IMR-90 (cell line): Measurements from ENCODE around the gene SLC38A4. TPM values are rescaled to one million over a fixed set of nuclear protein-coding genes. Genes with fewer than 3 reads are reported as not detected.

Experiments used
- ATAC-seq: fragments of 200-7000 bp; cut with Tn5 transposase; 2 replicates; pipeline ENCODE4 v1.9.1; 2020; ENCODE audit warnings: low read depth, mild to moderate bottlenecking, moderate library complexity
- BruUV-seq: library from RNA; stranded (reverse); fragments of 400-500 nt; replicated peaks from 2 replicates; lab custom pipeline; 2021; lab: Mats Ljungman, UMichigan
- CTCF ChIA-PET: fragments of 300-600 bp; formaldehyde crosslinking; extraction: SDS; loops from one replicate; lab custom pipeline; 2021; ENCODE audit warnings: antibody characterized with exemption; lab: Yijun Ruan, JAX
- POLR2A ChIA-PET: fragments of 300-600 bp; sonication (Branson Sonifier 250); formaldehyde crosslinking; loops from one replicate; lab custom pipeline; 2022; ENCODE audit warnings: antibody characterized with exemption; ENCODE audit not compliant: unreplicated experiment; lab: Charles Lee
- DNase-seq: peaks from one replicate; pipeline ENCODE4 v3.0.0; 2013
- H2AFZ ChIP-seq: replicated peaks from 2 replicates; pipeline ENCODE3; 2013; ENCODE audit warnings: low read length, mild to moderate bottlenecking; ENCODE audit not compliant: poor library complexity
- H2AK5ac ChIP-seq: 2 replicates; pipeline ENCODE4 v1.6.1; 2013; ENCODE audit warnings: low read depth, low read length, inconsistent platforms
- H2AK9ac ChIP-seq: replicated peaks from 2 replicates; pipeline ENCODE3; 2013; ENCODE audit warnings: mild to moderate bottlenecking, low read depth, low read length, moderate library complexity; ENCODE audit not compliant: poor library complexity
- H2BK120ac ChIP-seq: 2 replicates; pipeline ENCODE4 v1.6.1; 2013; ENCODE audit warnings: low read depth, low read length, inconsistent platforms
- H2BK15ac ChIP-seq: 3 replicates; pipeline ENCODE4 v1.6.1; 2013; ENCODE audit warnings: low read depth, low read length, inconsistent platforms
- H2BK20ac ChIP-seq: 2 replicates; pipeline ENCODE4 v1.6.1; 2013; ENCODE audit warnings: low read depth, mild to moderate bottlenecking, inconsistent platforms, low read length, moderate library complexity
- H2BK5ac ChIP-seq: 2 replicates; pipeline ENCODE4 v1.6.1; 2013; ENCODE audit warnings: mild to moderate bottlenecking, low read depth, low read length, inconsistent platforms; ENCODE audit not compliant: poor library complexity, severe bottlenecking
- H3K14ac ChIP-seq: replicated peaks from 2 replicates; pipeline ENCODE4 v1.6.1; 2013; ENCODE audit warnings: low read depth, low read length, inconsistent platforms
- H3K18ac ChIP-seq: 2 replicates; pipeline ENCODE4 v1.6.1; 2013; ENCODE audit warnings: low read depth, low read length, control low read depth
- H3K23ac ChIP-seq: 2 replicates; pipeline ENCODE4 v1.6.1; 2013; ENCODE audit warnings: low read depth, low read length, inconsistent platforms
- H3K27ac ChIP-seq: 2 replicates; pipeline ENCODE4 v1.5.1; 2013; ENCODE audit warnings: mild to moderate bottlenecking, control low read depth, low read length; ENCODE audit not compliant: insufficient read depth
- H3K27me3 ChIP-seq: 2 replicates; pipeline ENCODE4 v1.6.1; 2013; ENCODE audit warnings: low read length; ENCODE audit not compliant: control insufficient read depth, insufficient read depth
- H3K36me3 ChIP-seq: 2 replicates; pipeline ENCODE4 v1.6.1; 2013; ENCODE audit warnings: low read length, mixed read lengths; ENCODE audit not compliant: control insufficient read depth, insufficient read depth
- H3K4ac ChIP-seq: 2 replicates; pipeline ENCODE4 v1.6.1; 2013; ENCODE audit warnings: low read depth, low read length, inconsistent platforms
- H3K4me1 ChIP-seq: 2 replicates; pipeline ENCODE4 v1.6.1; 2013; ENCODE audit warnings: low read length, mixed read lengths; ENCODE audit not compliant: control insufficient read depth, insufficient read depth
- H3K4me2 ChIP-seq: 2 replicates; pipeline ENCODE4 v1.6.1; 2013; ENCODE audit warnings: low read depth, mild to moderate bottlenecking, control low read depth, low read length, moderate library complexity
- H3K4me3 ChIP-seq: 2 replicates; pipeline ENCODE4 v1.5.1; 2013; ENCODE audit warnings: low read depth, mild to moderate bottlenecking, control low read depth, low read length, moderate library complexity; ENCODE audit not compliant: insufficient read depth
- H3K56ac ChIP-seq: 2 replicates; pipeline ENCODE4 v1.6.1; 2013; ENCODE audit warnings: low read length, inconsistent platforms; ENCODE audit not compliant: insufficient read depth; ENCODE audit errors: extremely low read depth
- H3K79me1 ChIP-seq, 2 experiments: 2 replicates each; pipeline ENCODE4 v1.6.1; 2013; ENCODE audit warnings: low read length in 2 of 2, inconsistent platforms in 1 of 2, low read depth in 1 of 2
- H3K9ac ChIP-seq: 2 replicates; pipeline ENCODE4 v1.6.1; 2013; ENCODE audit warnings: low read depth, low read length, control low read depth
- H3K9me1 ChIP-seq: 2 replicates; pipeline ENCODE4 v1.6.1; 2013; ENCODE audit warnings: low read length, inconsistent platforms; ENCODE audit not compliant: insufficient read depth
- H3K9me3 ChIP-seq: 2 replicates; pipeline ENCODE4 v1.6.1; 2013; ENCODE audit warnings: low read length; ENCODE audit not compliant: control insufficient read depth, insufficient read depth
- H4K20me1 ChIP-seq: 2 replicates; pipeline ENCODE4 v1.6.1; 2013; ENCODE audit warnings: low read length, inconsistent platforms; ENCODE audit not compliant: insufficient read depth
- H4K5ac ChIP-seq: 2 replicates; pipeline ENCODE4 v1.6.1; 2013; ENCODE audit warnings: mild to moderate bottlenecking, low read depth, low read length, control low read depth
- H4K8ac ChIP-seq, 2 experiments: 2 replicates each; pipeline ENCODE4 v1.6.1; 2013; ENCODE audit warnings: low read depth in 2 of 2, low read length in 2 of 2, control low read depth in 1 of 2, inconsistent platforms in 1 of 2
- H4K91ac ChIP-seq: 2 replicates; pipeline ENCODE4 v1.6.1; 2013; ENCODE audit warnings: low read depth, low read length, inconsistent platforms; ENCODE audit not compliant: insufficient read depth
- BHLHE40 ChIP-seq: fragments of 150-350 bp; IDR thresholded peaks from 2 replicates; pipeline ENCODE4 v1.6.1; 2016; ENCODE audit warnings: mild to moderate bottlenecking, low read depth, low read length
- CEBPB ChIP-seq: IDR thresholded peaks from 2 replicates; pipeline ENCODE4 v1.6.1; 2012; ENCODE audit warnings: low read depth, low read length, improper control_type of control experiment
- CHD1 ChIP-seq: IDR thresholded peaks from 2 replicates; pipeline ENCODE4 v1.6.1; 2012; ENCODE audit warnings: low read depth, low read length, improper control_type of control experiment
- FOS ChIP-seq: fragments of 150-350 bp; IDR thresholded peaks from 2 replicates; pipeline ENCODE4 v1.6.1; 2016; ENCODE audit warnings: low read depth, low read length
- MAFK ChIP-seq: IDR thresholded peaks from 2 replicates; pipeline ENCODE4 v1.6.1; 2012; ENCODE audit warnings: low read depth, low read length, improper control_type of control experiment
- MAZ ChIP-seq: IDR thresholded peaks from 2 replicates; pipeline ENCODE4 v1.6.1; 2012; ENCODE audit warnings: low read depth, mild to moderate bottlenecking, low read length, improper control_type of control experiment, moderate library complexity, borderline replicate concordance
- MXI1 ChIP-seq: IDR thresholded peaks from 2 replicates; pipeline ENCODE4 v1.6.1; 2012; ENCODE audit warnings: low read depth, mild to moderate bottlenecking, low read length, moderate library complexity, borderline replicate concordance
- NFE2L2 ChIP-seq: fragments of 150-350 bp; IDR thresholded peaks from 2 replicates; pipeline ENCODE4 v1.6.1; 2016; ENCODE audit warnings: low read depth, mild to moderate bottlenecking, low read length
- POLR2A ChIP-seq: IDR thresholded peaks from 2 replicates; pipeline ENCODE4 v1.6.1; 2012; ENCODE audit warnings: mild to moderate bottlenecking, low read depth, low read length
- RAD21 ChIP-seq: IDR thresholded peaks from 2 replicates; pipeline ENCODE4 v1.6.1; 2012; ENCODE audit warnings: low read length, improper control_type of control experiment
- RCOR1 ChIP-seq: IDR thresholded peaks from 2 replicates; pipeline ENCODE4 v1.6.1; 2012; ENCODE audit warnings: mild to moderate bottlenecking, low read length, improper control_type of control experiment; ENCODE audit not compliant: insufficient replicate concordance
- RFX5 ChIP-seq: IDR thresholded peaks from 2 replicates; pipeline ENCODE4 v1.8.0; 2012; ENCODE audit warnings: low read depth, mild to moderate bottlenecking, low read length, moderate library complexity
- SMC3 ChIP-seq: fragments of 150-350 bp; IDR thresholded peaks from 2 replicates; pipeline ENCODE4 v1.6.1; 2016; ENCODE audit warnings: low read depth, mild to moderate bottlenecking, antibody characterized with exemption, low read length, moderate library complexity
- WGBS, 2 experiments: methylation state at CpG; one replicate each; pipeline versions ENCODE4 v1.1.5 to v1.1.7; 2013; ENCODE audit warnings: missing lambda C conversion rate in 2 of 2; ENCODE audit not compliant: insufficient read length in 1 of 2; ENCODE audit errors: extremely low coverage in 2 of 2; 5-methylcytosine and 5-hydroxymethylcytosine counted together
- dilution Hi-C: fragments of 300-500 bp; cut with HindIII; formaldehyde crosslinking; loops from one replicate; pipeline ENCODE4 v1.14.3; 2018; ENCODE audit warnings: low sequenced_read_pairs; ENCODE audit not compliant: unreplicated experiment
- in situ Hi-C: fragments of 300-500 bp; cut with MboI; formaldehyde crosslinking; loops from 3 replicates; pipeline ENCODE4 v1.14.3; 2019; ENCODE audit warnings: low sequenced_read_pairs, inconsistent platforms, mixed read lengths
- intact Hi-C: fragments of 100-400 bp; cut with micrococcal nuclease; formaldehyde crosslinking; loops from 2 replicates; pipeline ENCODE4 v1.10.0; 2022
- polyA plus RNA-seq, 3 experiments: library from polyadenylated mRNA; depleted of rRNA; stranded (reverse); fragments of >200 nt; gene quantifications; 2 replicates each; pipeline ENCODE4 v1.2.3, GENCODE V29; 2012; ENCODE audit warnings: low replicate concordance in 1 of 3
- total RNA-seq: library from RNA; depleted of rRNA; stranded (reverse); fragments of >200 nt; gene quantifications from 2 replicates; pipeline ENCODE4 v1.2.3, GENCODE V29; 2012
- TF ChIP-seq, protein P1 (sequence below): fragments of 150-350 bp; IDR thresholded peaks from 2 replicates; pipeline ENCODE4 v1.6.1; 2017; ENCODE audit warnings: mild to moderate bottlenecking, antibody characterized with exemption, low read length, low read depth
- TF ChIP-seq, protein P2 (sequence below): conservative IDR thresholded peaks from 2 replicates; pipeline ENCODE4 v1.5.1; 2012; ENCODE audit warnings: mild to moderate bottlenecking, low read depth, low read length, improper control_type of control experiment
- TF ChIP-seq, protein P3 (sequence below): fragments of 150-350 bp; IDR thresholded peaks from 2 replicates; pipeline ENCODE4 v1.6.1; 2016; ENCODE audit warnings: low read depth, mild to moderate bottlenecking, low read length, moderate library complexity, borderline replicate concordance

SLC38A4 gene
- total and polyA plus RNA-seq, 2 of the 4 experiments (the other 2 are of a cell fraction), result 2.3 to 2.7 TPM

DNA sequence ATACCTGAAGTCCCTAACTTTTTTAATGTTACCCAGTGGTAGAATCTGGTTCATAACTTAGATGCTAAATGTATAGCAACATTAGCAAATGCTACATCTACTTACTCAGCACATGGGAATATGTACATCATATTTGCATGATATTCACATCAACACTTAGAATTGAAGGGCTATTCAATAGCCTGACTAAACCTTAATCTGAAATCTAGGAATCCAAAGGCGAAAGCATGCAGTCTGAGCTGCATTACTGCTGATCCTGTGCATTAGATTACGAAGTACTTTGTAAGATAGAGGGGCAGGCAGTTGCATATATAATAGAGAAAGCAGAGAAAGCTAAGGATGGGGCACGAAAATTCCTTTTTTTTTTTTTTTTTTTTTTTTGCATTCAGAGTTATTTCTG, 40.4 kb downstream of the SLC38A4 start:
- no peak overlapping the region; the same call in 1 of the 2 replicates for H3K9ac ChIP-seq

More for the DNA sequence above, 40.4 kb downstream of the SLC38A4 start:
- Histone ChIP-seq H3K9me3 (no peaks in the 10 kb centered on the region), H3K56ac (no peak overlapping the region), H2AFZ (no peak overlapping the region), H3K27me3 (no peaks in the 10 kb centered on the region), H4K5ac (peak overlapping the region; percentile 53; the same call in 1 of the 2 replicates), H3K4me2 (no peak overlapping the region), H2AK9ac (no peak overlapping the region), H3K4me1 (peaks cover 19% of the 10 kb centered on the region), H2AK5ac (peak overlapping the region; percentile 24; the same call in 1 of the 2 replicates), H3K9me1 (peaks cover 11% of the 10 kb centered on the region), H3K14ac (peak overlapping the region; percentile 16; the same call in 1 of the 2 replicates), H3K18ac (peak overlapping the region; percentile 65; the same call in 1 of the 2 replicates), H4K91ac (peak overlapping the region; percentile 60; the same call in 1 of the 2 replicates), H3K27ac (no peak overlapping the region; the same call in 1 of the 2 replicates), H3K23ac (peak overlapping the region; percentile 30), H3K79me1 (no peaks in the 10 kb centered on the region; a peak in 2 of 4 replicates), H3K4me3 (no peak overlapping the region), H4K8ac (peak overlapping the region in 1 of 2 experiments; percentile 4; a peak in 1 of 4 replicates), H3K36me3 (no peaks in the 10 kb centered on the region), H2BK120ac (peak overlapping the region; percentile 72), H4K20me1 (no peaks in the 10 kb centered on the region), H2BK5ac (peak overlapping the region; percentile 79), H2BK20ac (peak overlapping the region; percentile 85), H3K4ac (peak overlapping the region; percentile 47; the same call in 1 of the 2 replicates), H2BK15ac (peak overlapping the region; percentile 12; the same call in 1 of the 3 replicates)
- no CpG with 5 or more reads among the region's 3 CpGs for WGBS, 2 experiments
- POLR2A ChIA-PET, result no interaction called here
- dilution Hi-C loops (no loop called here), intact Hi-C loops (no loop called here), in situ Hi-C loops (no loop called here)
- CTCF ChIA-PET, result no interaction called here
- no peak for DNase-seq
- no TSS peak for BruUV-seq
- no peak for TF ChIP-seq CEBPB
- TF ChIP-seq, protein P1, sequence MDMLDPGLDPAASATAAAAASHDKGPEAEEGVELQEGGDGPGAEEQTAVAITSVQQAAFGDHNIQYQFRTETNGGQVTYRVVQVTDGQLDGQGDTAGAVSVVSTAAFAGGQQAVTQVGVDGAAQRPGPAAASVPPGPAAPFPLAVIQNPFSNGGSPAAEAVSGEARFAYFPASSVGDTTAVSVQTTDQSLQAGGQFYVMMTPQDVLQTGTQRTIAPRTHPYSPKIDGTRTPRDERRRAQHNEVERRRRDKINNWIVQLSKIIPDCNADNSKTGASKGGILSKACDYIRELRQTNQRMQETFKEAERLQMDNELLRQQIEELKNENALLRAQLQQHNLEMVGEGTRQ, result no peak
- TF ChIP-seq, protein P2, sequence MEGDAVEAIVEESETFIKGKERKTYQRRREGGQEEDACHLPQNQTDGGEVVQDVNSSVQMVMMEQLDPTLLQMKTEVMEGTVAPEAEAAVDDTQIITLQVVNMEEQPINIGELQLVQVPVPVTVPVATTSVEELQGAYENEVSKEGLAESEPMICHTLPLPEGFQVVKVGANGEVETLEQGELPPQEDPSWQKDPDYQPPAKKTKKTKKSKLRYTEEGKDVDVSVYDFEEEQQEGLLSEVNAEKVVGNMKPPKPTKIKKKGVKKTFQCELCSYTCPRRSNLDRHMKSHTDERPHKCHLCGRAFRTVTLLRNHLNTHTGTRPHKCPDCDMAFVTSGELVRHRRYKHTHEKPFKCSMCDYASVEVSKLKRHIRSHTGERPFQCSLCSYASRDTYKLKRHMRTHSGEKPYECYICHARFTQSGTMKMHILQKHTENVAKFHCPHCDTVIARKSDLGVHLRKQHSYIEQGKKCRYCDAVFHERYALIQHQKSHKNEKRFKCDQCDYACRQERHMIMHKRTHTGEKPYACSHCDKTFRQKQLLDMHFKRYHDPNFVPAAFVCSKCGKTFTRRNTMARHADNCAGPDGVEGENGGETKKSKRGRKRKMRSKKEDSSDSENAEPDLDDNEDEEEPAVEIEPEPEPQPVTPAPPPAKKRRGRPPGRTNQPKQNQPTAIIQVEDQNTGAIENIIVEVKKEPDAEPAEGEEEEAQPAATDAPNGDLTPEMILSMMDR, result no peak
- TF ChIP-seq CHD1, result no peak
- TF ChIP-seq MXI1, result no peak
- TF ChIP-seq BHLHE40, result no peak
- no peak for TF ChIP-seq RAD21
- TF ChIP-seq MAZ, result no peak
- TF ChIP-seq NFE2L2, result no peak
- no peak for TF ChIP-seq FOS
- no peak for TF ChIP-seq MAFK
- no peak for TF ChIP-seq POLR2A
- TF ChIP-seq, protein P3, sequence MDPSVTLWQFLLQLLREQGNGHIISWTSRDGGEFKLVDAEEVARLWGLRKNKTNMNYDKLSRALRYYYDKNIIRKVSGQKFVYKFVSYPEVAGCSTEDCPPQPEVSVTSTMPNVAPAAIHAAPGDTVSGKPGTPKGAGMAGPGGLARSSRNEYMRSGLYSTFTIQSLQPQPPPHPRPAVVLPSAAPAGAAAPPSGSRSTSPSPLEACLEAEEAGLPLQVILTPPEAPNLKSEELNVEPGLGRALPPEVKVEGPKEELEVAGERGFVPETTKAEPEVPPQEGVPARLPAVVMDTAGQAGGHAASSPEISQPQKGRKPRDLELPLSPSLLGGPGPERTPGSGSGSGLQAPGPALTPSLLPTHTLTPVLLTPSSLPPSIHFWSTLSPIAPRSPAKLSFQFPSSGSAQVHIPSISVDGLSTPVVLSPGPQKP, result no peak
- no peak for TF ChIP-seq RFX5
- TF ChIP-seq RCOR1, result no peak
- no peak for TF ChIP-seq SMC3
- no peak for ATAC-seq
